ENCODE data around the gene B4GALT6. TPM values are rescaled to one million over a fixed set of nuclear protein-coding genes. Genes with fewer than 3 reads are reported as not detected.

Gene B4GALT6
- total and polyA plus RNA-seq, 9 of the 15 experiments (the other 6 are each of a cell fraction or from before 2014, with no cell fraction given): 0.03 to 0.27 (median 0.08) TPM

DNA sequence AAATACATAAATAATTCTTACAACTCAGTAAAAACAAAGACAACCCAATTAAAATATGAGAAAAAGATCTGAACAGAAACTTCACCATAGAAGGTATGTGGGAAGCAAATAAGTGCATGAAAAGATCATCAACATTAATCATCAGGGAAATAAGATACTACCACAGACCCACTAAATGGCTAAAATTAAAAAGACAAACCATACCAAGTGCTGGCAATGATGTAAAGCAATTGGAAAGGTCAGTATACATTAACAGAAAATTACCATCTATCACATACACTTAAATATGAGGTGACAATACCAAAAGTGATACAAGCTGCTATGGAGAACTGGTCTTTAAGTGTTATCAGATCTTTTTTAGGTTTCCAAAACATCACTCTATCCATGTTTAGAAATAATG, 48.0 kb downstream of the B4GALT6 start:
- ChIA-PET CTCF (ENCODE audit: low intra/inter-chr PET ratio) (no interaction called here), POLR2A (no interaction called here)
- Histone ChIP-seq H3K4me2 (ENCODE audit: insufficient read depth, low read length) (no peak overlapping the region), H2AFZ (ENCODE audit: low read depth, low read length) (no peak overlapping the region), H3K79me2 (ENCODE audit: control insufficient read depth, insufficient read depth, low read length) (no peaks in the 10 kb centered on the region), H3K27me3 (ENCODE audit: control insufficient read depth in 2 of 2, insufficient read depth in 2 of 2, low read length in 2 of 2) (peaks cover 0 to 6% of the 10 kb centered on the region in 2 experiments; a peak in 1 of 5 replicates), H4K20me1 (replicated peaks; ENCODE audit: control insufficient read depth, insufficient read depth, low read length) (no peaks in the 10 kb centered on the region), H3K36me3 (ENCODE audit: control insufficient read depth, insufficient read depth, low read length) (no peaks in the 10 kb centered on the region), H3K9me3 (replicated peaks; ENCODE audit: control insufficient read depth, insufficient read depth, low read depth, low read length) (no peaks in the 10 kb centered on the region), H3K9me1 (ENCODE audit: control insufficient read depth, insufficient read depth, low read length) (no peaks in the 10 kb centered on the region), H3K4me3 (no peak overlapping the region), H3K9ac (ENCODE audit: insufficient read depth in 1 of 2, low read depth in 2 of 2, low read length in 2 of 2) (no peak overlapping the region), H3K4me1 (replicated peaks in 1 of 2; ENCODE audit: control insufficient read depth in 2 of 2, insufficient read depth in 2 of 2, low read length in 2 of 2) (no peaks in the 10 kb centered on the region; a peak in 2 of 5 replicates), H3K27ac (ENCODE audit: extremely low read depth, low read depth, low read length) (no peak overlapping the region)
- FAIRE-seq (no peak), ATAC-seq (no peak), DNase-seq (ENCODE audit: extremely low read depth in 1 of 4, low spot score in 3 of 4) (no peak)
- BruUV-seq (replicated peaks): no TSS peak
- TF ChIP-seq RHOXF2B (CRISPR knock-in tag; conservative IDR thresholded peaks at IDR 0.05) (no peak), NR4A1 (CRISPR knock-in tag; IDR thresholded peaks at IDR 0.05) (no peak), NR4A1 (tag; IDR thresholded peaks at IDR 0.05) (no peak), KDM4B (IDR thresholded peaks at IDR 0.05; ENCODE audit: borderline replicate concordance in 2 of 2, low read depth in 1 of 2) (no peak), ZNF121 (CRISPR knock-in tag; conservative IDR thresholded peaks at IDR 0.05) (no peak), ZBED1 (IDR thresholded peaks at IDR 0.05) (no peak), POLR2H (tag; IDR thresholded peaks at IDR 0.05; ENCODE audit: low read depth) (no peak), ZNF134 (CRISPR knock-in tag; conservative IDR thresholded peaks at IDR 0.05) (no peak), NFRKB (IDR thresholded peaks at IDR 0.05; ENCODE audit: low read depth) (no peak), YBX1 (IDR thresholded peaks at IDR 0.05) (no peak), ZNF696 (CRISPR knock-in tag; conservative IDR thresholded peaks at IDR 0.05) (no peak), RBM15 (IDR thresholded peaks at IDR 0.05; ENCODE audit: insufficient read depth, low read length) (no peak), POLR3A (IDR thresholded peaks at IDR 0.05; ENCODE audit: borderline replicate concordance, extremely low read depth, insufficient read depth, insufficient read length) (no peak), MAFG (tag; conservative IDR thresholded peaks at IDR 0.05) (no peak)
- TF ChIP-seq, protein P1, sequence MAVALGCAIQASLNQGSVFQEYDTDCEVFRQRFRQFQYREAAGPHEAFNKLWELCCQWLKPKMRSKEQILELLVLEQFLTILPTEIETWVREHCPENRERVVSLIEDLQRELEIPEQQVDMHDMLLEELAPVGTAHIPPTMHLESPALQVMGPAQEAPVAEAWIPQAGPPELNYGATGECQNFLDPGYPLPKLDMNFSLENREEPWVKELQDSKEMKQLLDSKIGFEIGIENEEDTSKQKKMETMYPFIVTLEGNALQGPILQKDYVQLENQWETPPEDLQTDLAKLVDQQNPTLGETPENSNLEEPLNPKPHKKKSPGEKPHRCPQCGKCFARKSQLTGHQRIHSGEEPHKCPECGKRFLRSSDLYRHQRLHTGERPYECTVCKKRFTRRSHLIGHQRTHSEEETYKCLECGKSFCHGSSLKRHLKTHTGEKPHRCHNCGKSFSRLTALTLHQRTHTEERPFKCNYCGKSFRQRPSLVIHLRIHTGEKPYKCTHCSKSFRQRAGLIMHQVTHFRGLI (CRISPR knock-in tag; IDR thresholded peaks at IDR 0.05): no peak
- TF ChIP-seq, protein P2, sequence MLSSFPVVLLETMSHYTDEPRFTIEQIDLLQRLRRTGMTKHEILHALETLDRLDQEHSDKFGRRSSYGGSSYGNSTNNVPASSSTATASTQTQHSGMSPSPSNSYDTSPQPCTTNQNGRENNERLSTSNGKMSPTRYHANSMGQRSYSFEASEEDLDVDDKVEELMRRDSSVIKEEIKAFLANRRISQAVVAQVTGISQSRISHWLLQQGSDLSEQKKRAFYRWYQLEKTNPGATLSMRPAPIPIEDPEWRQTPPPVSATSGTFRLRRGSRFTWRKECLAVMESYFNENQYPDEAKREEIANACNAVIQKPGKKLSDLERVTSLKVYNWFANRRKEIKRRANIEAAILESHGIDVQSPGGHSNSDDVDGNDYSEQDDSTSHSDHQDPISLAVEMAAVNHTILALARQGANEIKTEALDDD (IDR thresholded peaks at IDR 0.05): no peak
- in situ Hi-C loops (cut with MboI): no loop called here
- intact Hi-C loops (cut with micrococcal nuclease): loop anchor here (10.0 kb wide), 1 partner anchor 188 kb away; no protein-coding TSS in a partner anchor
